HT1080 (cell line): ENCODE measurements around the gene PSMB11. TPM values are rescaled to one million over a fixed set of nuclear protein-coding genes. Genes with fewer than 3 reads are reported as not detected.

Experiments used
- DNase-seq: peaks from one replicate; pipeline ENCODE4 v3.0.0-alpha.2; 2015; ENCODE audit warnings: low read depth
- total RNA-seq: library from RNA; depleted of rRNA; stranded (reverse); fragments of >200 nt; shearing (Covaris generic); gene quantifications from 2 replicates; pipeline ENCODE4 v1.2.3, GENCODE V29; 2014

PSMB11 gene
- total RNA-seq, 1 experiment from 2014 or later = not detected

DNA sequence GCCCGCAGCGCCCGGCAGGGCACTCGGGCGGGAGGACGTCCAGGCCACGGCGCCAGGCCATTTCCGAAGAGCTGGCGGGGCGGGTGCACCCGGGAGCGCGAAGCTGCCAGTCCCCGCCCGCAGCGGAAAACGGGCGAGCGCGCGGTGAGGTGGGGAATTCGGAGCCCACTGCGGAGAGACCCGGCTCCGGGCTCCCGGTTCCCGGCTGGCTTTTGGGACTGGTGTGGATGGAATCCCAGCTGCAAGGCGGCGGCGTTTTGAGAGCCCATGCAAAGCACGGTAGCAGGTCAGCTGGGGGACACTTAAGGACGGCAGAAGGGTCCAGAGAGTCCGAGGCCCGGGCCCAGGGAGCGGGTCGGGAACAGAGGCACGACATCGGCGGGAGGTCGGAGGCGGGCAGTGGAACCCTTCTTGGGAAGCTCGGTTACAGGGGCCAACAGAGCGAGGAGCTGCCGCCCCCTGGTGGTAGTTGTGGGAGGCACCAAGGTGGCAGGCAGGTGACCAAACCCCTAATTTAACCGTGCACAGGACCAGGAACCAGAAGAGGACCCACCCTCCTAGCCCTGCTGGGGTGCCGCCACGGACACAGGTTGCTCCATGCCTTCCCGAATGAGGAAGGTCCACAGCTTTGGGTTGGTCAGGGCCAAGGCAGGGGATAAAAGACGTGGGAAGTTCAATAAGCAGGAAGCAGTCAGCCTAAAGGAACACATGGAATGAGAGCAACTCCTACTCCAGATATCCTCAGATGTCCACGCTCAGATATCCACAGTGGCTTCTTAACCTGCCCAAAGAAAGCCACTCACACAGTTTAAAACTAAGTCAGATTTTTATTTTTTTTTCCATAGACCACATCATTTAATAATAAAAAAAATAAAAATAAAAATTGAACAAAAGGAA is 16.0 kb downstream of the PSMB11 start:
- DNase-seq = peak; percentile 81

DNA sequence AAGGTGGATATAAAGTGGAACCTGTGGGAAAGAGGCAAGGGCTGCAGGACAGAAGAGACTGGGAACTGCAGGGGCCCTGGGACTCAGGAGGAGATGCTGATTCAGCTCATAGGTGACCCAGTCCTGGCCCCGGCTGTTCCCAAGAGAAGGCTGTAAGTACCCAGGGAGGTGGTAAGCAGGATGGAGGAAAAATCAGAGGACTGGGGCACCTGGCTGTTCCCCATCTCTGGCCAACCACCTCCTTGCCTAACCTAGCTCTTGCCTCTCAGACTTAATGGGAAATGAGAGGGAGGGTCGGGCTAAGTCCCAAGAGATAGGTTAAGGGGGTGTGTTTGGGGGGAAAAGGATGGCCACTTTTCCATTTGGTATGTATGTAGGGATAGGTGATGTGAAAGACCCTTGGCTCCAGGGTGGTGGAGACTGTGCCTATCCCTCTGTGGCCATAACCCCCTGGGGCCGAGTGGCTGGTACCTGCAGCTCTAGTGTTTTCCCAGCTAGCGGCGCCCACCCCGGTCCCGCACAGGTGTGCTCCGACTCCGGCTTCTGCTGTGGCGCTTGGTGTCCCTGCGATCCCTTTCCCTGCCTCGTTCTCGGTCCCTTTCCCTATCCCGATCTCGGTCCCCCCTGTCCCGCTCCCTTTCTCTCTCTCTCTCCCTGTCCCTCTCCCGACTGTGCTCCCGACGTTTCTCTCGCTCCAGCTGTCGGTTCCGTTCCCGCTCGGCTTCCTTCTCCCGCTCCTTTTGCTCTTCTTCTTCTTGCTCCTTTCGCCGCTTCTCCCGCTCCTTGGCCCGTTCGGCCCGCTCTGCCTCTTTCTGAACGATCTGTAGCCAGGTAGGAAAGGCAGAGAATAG is 16.9 kb downstream of the PSMB11 start:
- no peak for DNase-seq

DNA sequence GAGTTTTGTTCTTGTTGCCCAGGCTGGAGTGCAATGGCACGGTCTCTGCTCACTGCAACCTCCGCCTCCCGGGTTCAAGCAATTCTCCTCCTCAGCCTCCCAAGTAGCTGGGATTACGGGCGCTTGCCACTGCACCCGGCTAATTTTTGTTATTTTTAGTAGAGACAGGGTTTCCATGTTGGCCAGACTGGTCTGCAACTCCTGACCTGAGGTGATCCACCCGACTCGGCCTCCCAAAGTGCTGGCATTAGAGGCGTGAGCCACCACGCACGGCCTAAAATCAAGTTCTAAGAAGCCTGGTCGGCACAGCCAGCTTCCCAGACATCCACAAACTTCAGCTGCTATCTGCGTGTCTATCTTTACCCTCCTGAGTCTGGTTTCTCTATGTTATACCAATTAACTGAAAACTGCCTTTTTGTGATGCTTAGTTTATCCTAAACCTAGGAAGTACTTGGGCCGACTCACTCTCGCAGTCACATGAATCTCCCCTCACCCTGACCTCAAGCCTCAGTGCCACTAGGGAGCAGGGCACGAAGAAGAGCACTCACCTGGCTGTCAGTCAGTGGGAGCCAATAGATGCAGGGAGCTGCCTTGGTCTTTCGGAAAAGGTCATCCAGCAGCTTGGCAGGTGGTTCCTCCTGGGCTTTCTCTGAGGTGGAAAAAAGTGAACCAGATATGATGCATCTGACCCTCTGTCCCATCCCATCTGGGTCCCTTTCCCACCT is 18.7 kb downstream of the PSMB11 start:
- no peak for DNase-seq

DNA sequence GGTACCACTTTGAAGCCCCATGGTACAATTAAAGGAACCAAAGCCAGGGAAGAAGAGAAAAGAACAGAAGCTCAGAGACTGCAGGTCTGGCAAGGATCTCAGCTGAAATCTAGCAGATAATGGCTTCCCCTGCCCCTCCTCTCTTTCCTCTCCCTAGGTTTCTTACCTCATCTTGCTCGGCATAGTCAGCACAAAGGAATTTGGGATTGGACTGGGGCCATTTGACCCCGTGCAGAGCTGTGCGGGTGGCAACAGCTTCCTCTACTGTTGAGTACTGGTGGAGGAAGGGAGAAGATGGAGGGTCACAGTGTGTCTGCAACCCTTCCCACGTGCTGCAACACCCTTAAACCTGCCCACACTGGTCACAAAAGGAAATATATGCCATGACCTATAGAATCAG is 20.0 kb downstream of the PSMB11 start:
- peak; percentile 96 for DNase-seq

DNA sequence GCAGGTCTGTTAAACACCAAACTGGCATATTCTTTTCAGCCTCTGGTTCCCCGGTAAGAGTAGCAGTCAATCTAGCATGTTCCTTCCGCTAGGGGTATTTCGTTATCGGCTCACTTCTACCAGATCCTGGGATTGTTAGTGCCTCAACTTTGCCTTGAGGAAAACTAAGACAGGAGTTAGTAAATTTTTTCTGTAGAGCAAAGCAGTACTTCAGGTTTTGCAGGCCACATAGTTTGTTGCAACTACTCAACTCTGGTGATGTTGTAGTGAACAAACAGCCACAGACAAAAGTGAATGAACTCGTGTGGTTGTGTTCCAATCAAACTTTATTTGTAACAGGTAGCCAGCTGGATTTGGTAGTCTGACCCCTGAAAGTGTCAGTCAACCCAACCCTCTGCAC is 21.6 kb downstream of the PSMB11 start:
- DNase-seq = no peak

DNA sequence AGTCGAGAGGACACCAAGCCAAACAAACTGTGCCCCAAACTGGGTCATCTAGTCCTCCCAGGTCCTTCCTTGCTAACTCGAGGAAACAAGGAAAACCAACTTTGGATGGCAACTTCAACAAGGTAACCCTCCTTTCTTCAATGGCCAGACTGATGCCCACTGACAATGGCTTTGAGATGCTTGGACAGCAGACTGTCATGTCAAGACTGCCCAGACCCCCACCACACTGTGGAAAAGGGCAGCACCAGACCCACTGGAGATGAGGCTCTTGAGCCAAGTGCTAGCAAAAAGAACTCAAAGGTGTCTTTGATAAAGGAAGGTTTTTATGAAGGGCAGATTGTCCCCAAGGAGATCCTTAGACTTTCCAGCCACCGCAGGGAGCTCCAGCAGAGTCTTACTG is 24.4 kb downstream of the PSMB11 start:
- DNase-seq = no peak

DNA sequence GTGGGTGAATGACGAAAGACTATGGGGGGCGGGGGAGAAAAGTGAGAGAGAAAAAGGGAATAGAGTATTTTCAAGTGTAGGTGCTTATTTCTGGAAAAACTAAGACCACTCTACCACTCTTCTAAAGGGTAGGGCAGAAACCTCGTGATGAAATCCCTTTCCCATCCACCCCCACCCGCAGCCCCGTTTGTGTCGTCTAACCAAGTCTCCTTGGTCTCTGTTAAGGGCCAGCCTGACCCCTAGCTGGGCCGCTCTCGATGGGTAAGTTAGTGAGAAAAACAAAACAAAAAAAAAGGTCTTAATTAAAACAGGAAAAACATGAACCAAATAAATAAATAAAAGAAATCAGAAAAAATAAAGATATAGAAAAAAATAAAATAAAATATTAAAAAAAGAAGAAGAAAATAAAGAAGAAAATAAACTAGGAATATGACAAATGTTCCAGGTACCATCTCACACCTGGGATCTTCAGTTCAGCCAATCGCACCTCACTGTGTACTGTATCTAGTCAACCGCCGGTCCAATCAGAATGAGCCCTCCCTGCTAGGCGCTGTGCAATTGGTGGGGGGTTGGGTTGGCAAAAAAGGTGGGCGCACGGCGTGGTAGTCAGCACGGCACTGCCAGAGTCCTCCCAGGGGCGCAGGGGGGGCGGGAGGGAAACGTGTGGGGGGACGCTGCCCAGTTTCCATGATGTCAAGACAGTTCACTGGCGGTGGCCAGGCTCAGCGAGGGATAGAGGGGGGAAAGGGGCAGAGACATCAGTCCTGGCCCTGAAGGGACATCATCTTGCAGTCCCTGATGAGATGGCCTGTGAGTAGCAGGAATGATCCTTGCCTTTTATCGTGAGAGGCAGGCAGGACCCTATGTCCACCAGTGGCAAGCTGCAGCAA is 25.1 kb downstream of the PSMB11 start:
- DNase-seq = no peak

DNA sequence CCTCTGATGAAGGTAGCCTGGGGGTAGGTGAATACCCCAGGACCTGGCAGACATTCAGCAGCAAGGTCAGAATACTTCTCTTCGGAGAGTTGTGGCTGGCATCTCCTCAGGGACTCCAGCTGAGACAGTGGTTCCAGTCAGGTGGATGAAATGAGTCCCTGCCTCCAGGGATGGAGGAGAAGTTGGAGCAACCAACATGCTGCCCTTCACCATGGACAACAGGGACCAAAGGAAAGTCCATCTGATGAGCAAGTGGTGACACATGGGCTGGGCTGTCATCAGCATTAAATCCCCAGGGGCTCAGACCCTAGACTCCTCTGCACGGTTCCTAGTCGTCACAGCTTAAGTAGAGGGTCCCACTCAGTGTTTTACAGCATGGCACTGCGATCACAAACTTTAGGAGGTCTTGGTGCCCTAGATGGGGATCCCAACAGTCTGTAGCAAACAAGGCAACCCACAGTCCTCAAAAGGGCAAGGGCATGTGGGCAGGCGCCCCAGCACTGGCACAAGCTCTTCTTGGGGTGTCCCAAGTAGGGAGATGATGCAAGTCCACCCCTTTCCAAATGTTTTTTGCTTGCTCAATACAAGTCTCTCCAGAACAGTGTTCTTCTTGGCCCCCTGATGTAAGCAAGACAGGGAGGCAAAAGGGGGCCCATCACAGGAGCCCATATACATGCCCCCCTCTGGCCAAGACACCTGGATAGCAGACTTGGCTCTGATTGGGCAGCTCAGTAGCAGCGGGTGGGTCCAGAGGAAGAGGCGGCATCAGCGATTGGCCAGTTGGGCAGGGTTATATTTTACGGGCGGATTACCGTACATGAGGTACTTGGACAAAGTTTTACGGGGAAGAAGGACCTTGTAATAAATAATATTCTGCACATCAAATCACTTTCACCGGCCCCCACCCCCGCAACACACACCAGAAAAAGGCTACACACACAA is 26.1 kb downstream of the PSMB11 start:
- no peak for DNase-seq

DNA sequence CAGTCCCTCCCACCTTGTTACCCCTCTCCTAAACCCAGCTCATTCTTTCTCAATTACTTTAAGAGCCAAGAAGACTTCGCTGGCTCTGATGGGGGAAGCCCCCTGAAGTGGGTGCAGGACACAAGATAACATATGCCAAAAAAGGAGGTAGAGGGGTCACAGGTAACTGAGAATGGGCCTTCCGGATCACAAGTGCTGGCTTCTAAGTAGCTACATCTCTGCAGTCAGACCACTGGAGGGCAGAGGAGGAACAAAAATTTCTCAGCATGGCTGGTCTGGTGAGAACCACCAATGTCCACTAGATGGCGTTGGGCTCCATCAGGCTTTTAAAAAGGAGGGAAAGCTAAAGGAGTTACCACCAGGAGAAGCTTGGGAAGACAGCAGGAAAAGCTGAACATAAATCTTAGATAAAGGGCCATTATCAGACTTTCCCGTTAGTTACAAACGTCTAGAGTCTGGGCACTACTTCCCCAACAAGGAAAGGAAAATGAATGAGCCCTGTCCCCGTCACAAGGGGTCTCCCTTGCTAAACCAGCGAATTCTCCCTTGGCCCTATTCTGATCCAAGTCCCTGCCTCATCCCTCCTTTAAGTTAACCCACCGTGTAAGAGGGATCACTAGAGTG is 26.9 kb downstream of the PSMB11 start:
- DNase-seq = peak; percentile 92

DNA sequence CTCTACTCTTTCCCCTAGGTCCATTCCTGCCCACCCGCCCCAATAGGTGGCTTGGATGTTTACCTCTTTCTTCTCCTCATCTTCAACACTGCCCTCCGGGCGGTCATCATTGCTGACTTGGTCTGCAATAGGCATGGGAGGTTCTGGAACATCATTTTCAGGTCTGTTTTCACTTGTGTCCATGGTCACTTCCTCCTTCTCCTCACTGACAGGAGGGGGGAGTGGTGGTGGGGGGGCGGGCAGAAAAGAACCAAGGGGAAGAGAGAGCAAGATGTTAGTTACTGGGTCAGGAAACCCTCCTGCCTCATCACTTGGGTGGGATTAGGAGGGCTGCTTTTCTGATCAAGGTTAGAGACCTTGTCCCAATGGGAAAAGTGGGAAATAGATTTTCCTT is 27.4 kb downstream of the PSMB11 start:
- DNase-seq = no peak

DNA sequence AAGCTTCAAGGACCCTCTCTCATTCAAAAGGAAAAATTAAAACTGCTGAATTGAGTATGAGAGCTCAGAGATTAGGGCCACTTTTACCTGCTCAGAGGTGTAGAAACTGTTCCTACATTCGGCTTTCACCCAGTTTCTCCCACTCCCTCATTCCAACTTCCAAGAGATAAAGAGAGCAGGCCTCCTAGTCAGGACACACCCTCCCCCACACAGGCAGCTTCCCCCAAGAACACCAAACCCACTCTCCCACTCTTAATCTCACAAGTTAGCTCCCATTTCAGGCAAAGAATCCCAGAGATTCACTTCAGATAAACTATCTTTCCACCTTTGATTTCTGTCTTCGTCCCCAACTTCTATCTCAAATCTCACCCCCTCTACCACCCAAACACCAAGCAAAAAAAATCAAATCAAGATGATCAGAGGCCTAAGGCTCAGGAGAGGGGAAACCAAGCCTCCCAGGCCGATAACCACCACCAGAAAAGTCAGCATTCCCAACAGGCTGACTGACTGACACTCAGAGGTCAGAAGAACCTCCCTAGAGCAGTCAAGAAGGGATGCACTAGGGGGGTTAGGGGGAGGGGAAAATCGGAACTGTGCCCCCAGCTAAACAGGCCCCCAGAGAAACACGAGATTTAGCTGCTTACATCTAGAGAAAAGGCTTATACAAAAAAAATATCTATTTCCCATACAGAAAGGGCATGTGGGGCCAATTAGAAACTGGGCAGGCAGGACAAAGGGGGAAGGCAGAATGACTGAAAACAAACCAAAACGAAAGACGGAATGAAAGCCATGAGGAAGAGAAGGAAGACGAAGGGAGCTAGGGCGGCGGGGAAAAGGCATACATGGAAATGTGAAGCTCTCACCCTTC is 28.5 kb downstream of the PSMB11 start:
- no peak for DNase-seq

DNA sequence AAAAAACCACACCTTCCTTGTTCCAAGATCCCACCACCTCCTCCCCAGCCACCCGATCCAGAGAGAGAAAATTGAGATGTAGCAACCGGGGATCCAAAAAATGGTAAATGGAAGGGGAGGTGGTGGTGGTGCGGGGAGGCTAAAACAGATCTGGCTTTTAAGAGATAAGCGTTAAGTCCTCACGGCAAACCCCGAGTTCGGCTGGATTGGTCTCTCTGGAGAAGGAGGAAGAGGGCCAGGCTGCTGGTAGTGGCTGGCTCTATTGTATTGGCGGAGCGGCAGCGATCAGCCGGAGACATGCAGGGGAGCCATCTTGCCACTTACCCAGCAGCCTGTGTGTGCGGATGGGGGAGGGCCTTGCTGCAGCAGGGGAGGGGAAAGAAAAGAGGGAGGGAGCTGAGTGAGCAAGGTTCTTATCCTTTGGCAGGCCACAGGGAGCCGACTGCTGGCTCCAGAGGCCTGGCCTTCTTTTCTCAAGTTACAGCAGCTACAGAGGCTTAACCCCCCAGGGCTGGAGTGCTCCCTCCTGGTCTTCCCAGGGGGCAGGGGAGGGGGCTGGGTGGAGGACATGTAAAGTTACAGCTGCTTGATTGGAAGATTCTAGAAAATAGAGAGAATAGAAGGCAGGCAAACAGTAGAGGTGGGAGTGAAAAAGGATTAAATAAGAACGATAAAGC is 29.4 kb downstream of the PSMB11 start:
- peak; percentile 89 for DNase-seq

DNA sequence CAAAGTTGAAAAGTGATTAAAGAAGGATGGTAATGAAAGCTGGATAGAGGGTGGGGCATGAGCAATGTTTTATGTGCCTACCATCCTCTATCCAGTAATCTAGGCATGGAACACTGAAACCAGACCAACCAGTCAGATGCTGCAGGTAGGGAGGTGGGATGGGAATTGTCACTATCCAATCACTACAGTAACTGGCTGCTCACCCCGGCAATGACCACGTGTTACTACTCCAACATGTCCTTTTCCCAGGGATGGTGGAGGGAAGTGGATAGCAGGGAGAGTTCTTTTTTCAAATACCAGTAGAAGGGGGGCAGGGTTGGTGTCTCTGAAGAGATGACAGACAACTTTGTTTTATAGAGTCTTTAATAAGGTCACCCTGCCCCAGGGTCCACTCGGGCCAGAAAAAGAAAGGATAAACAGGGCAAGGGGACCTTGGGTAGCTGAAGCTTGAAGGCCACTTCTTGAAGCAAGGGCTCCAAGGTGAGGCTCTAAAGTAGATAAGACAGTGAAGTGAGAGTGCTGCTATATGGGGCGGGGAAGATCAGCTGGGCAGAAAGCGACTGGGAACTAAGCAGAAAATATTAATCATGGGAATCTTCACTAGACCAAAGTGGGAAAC is 30.0 kb downstream of the PSMB11 start:
- no peak for DNase-seq

DNA sequence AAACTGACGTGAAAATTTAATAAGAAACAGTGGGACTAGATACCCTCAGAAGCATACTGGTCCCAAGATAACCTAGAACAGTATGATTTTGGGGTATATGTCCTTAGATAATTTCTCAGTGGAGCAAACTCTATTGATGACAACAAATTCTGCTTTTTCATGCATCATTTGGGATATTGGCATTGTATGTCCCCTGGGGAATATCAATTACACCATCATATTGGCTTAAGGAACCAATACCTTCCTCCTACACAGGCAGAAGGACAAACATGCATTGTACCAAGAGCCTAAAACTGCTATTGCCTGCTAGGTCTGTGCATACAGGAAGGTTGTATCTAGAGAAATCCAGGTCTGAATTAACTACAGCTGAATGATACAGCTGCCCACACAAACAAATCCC is 32.9 kb downstream of the PSMB11 start:
- DNase-seq = no peak

DNA sequence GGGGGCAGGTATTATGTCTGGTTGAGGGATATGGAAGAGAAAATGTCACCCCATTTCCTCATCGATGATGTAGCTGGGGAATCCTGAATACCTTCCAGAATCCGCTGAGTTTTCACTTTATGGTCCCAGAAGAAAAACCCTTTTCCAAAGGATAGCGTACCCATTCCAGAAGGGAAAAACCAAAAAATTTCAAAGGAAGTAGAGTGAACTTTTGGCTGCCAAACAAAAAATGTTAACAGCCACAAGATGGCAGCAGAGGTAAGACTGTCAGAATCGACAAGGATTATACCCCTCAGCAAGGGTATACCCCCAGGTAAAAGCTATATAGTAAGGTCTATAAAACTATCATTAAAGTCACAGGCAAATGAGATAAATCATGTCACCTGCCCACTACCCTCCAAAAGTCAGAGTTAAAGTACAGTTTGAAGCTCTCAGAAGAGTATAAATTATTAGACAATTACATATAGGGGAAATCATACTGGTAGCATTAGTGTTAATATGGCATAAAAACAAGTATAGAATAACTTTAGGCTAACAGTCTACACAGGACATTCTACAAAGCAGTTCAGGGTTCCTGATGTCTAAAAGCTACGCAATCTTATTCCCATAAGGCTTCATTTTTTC is 34.9 kb downstream of the PSMB11 start:
- DNase-seq = no peak

DNA sequence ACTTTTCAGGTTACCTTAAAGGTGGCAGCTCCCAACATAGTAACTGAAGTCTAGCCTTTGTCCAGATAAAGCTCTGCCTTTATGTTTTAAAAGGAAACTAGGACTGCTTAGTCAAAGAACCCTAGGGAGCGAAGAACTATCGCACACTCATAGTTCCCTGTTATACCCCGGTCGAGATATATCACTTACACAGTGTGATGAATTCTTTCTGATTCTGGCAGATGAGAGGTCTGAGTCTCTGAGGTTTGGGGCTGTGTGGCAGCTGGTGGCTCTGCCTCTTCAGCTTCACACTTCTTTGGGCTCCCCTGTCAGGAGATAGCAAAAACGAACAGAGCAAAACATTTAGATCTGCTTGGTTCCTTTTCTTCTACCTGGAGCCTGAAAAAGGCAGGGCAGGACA is 36.0 kb downstream of the PSMB11 start:
- DNase-seq = no peak

DNA sequence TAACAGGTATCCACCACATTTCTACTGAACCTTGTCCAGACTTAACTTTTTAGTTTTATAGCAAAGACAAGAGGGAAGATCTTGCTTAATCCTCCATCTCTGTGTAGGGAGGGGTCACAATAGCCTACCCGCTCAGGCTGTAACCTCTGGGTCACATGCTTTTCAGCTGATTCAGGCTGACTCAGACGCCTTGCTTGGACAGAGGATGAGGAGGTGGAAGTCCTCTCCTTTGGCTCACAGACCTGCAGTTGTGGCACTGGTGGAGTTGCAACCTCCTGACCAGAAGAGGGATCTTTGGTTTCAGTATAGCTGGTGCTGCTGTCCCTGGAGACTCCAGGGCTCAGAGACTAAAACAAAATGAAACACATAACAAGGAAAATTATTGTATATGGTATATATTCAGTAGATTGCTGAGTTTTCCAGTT is 36.7 kb downstream of the PSMB11 start:
- DNase-seq = peak; percentile 95
